CD14-positive monocyte (primary cell): ENCODE measurements around the gene ENDOV. TPM values are rescaled to one million over a fixed set of nuclear protein-coding genes. Genes with fewer than 3 reads are reported as not detected.

ENCODE experiments used
- DNase-seq, 3 donors: peaks; one replicate each; pipeline ENCODE4 v3.0.0-alpha.2; 2011 to 2022
- H2AFZ ChIP-seq: 2 replicates; pipeline ENCODE4 v1.6.0; 2012; ENCODE audit warnings: mild to moderate bottlenecking, low read depth, low read length, inconsistent platforms; ENCODE audit not compliant: insufficient read depth, poor library complexity, severe bottlenecking
- H3K27ac ChIP-seq, 2 donors: 1 replicate in 1 of 2; 2 replicates in 1 of 2; pipeline ENCODE4 v1.5.1; 2012 to 2013; ENCODE audit warnings: low read length in 2 of 2, control low read depth in 1 of 2, inconsistent platforms in 1 of 2, low read depth in 1 of 2, mild to moderate bottlenecking in 1 of 2
- H3K27me3 ChIP-seq, 2 donors: one replicate each; pipeline versions ENCODE4 v1.6.0 to v1.6.1; 2011 to 2013; ENCODE audit warnings: low read length in 2 of 2; ENCODE audit not compliant: control insufficient read depth in 2 of 2, insufficient read depth in 2 of 2
- H3K36me3 ChIP-seq, 2 donors: replicated peaks in 1 of 2; 1 replicate in 1 of 2; 2 replicates in 1 of 2; pipeline versions ENCODE4 v1.5.1 to v1.6.1; 2012 to 2013; ENCODE audit warnings: low read length in 2 of 2, control low read depth in 1 of 2, inconsistent platforms in 1 of 2, mild to moderate bottlenecking in 1 of 2; ENCODE audit not compliant: insufficient read depth in 2 of 2, control insufficient read depth in 1 of 2
- H3K4me1 ChIP-seq, 2 donors: 1 replicate in 1 of 2; 2 replicates in 1 of 2; pipeline versions ENCODE4 v1.5.1 to v1.6.1; 2012 to 2013; ENCODE audit warnings: low read length in 2 of 2, control low read depth in 1 of 2, inconsistent platforms in 1 of 2, mild to moderate bottlenecking in 1 of 2, moderate library complexity in 1 of 2; ENCODE audit not compliant: insufficient read depth in 2 of 2, control insufficient read depth in 1 of 2
- H3K4me2 ChIP-seq: replicated peaks from 2 replicates; pipeline ENCODE3; 2012; ENCODE audit warnings: low read length, moderate library complexity, mild to moderate bottlenecking; ENCODE audit not compliant: poor library complexity, severe bottlenecking; ENCODE audit errors: extremely low read depth
- H3K4me3 ChIP-seq, 3 experiments: fragments of 200-600 bp in 1 of 3; sonication (generic) in 1 of 3; replicated peaks in 1 of 3; 1 replicate in 2 of 3; 2 replicates in 1 of 3; pipeline ENCODE4 v1.5.1; 2011 to 2013; ENCODE audit warnings: low read length in 3 of 3, mild to moderate bottlenecking in 3 of 3, control low read depth in 2 of 3, low read depth in 2 of 3, inconsistent platforms in 1 of 3, moderate library complexity in 1 of 3
- H3K79me2 ChIP-seq: 2 replicates; pipeline ENCODE4 v1.6.0; 2012; ENCODE audit warnings: mild to moderate bottlenecking, control low read depth, inconsistent platforms, low read length, moderate library complexity; ENCODE audit not compliant: insufficient read depth
- H3K9ac ChIP-seq: 2 replicates; pipeline ENCODE4 v1.6.0; 2017; ENCODE audit warnings: low read length, mild to moderate bottlenecking; ENCODE audit not compliant: insufficient read depth, poor library complexity, severe bottlenecking
- H3K9me3 ChIP-seq, 2 donors: replicated peaks in 1 of 2; 1 replicate in 1 of 2; 2 replicates in 1 of 2; pipeline versions ENCODE4 v1.5.1 to v1.6.1; 2012 to 2013; ENCODE audit warnings: low read length in 2 of 2, control low read depth in 1 of 2; ENCODE audit not compliant: control insufficient read depth in 1 of 2, insufficient read depth in 1 of 2
- H4K20me1 ChIP-seq: 2 replicates; pipeline ENCODE4 v1.6.0; 2012; ENCODE audit warnings: mild to moderate bottlenecking, low read length, control low read depth, moderate library complexity; ENCODE audit not compliant: insufficient read depth
- H3K27ac Mint-ChIP-seq, 7 donors: one replicate each; pipeline ENCODE4 v1.8.0; 2020; ENCODE audit warnings: mild to moderate bottlenecking in 7 of 7, mixed read lengths in 7 of 7, moderate library complexity in 6 of 7, inconsistent platforms in 2 of 7
- H3K27me3 Mint-ChIP-seq, 3 donors: one replicate each; pipeline ENCODE4 v1.8.0; 2021 to 2022; ENCODE audit warnings: low read depth in 3 of 3, mild to moderate bottlenecking in 3 of 3, mixed read lengths in 3 of 3, moderate library complexity in 3 of 3, inconsistent platforms in 1 of 3
- H3K36me3 Mint-ChIP-seq, 2 donors: one replicate each; pipeline ENCODE4 v1.8.0; 2020; ENCODE audit warnings: mixed read lengths in 2 of 2, inconsistent platforms in 1 of 2, mild to moderate bottlenecking in 1 of 2
- H3K4me1 Mint-ChIP-seq: one replicate; pipeline ENCODE4 v1.8.0; 2020; ENCODE audit warnings: mild to moderate bottlenecking, mixed read lengths
- H3K4me3 Mint-ChIP-seq, 2 donors: one replicate each; pipeline ENCODE4 v1.8.0; 2020; ENCODE audit warnings: mild to moderate bottlenecking in 2 of 2, mixed read lengths in 2 of 2, moderate library complexity in 1 of 2
- H3K9me3 Mint-ChIP-seq, 7 donors: one replicate each; pipeline ENCODE4 v1.8.0; 2020 to 2022; ENCODE audit warnings: mixed read lengths in 7 of 7, mild to moderate bottlenecking in 6 of 7, moderate library complexity in 6 of 7, inconsistent platforms in 2 of 7
- WGBS: methylation state at CpG from one replicate; pipeline ENCODE4 v1.1.5; 2013; ENCODE audit warnings: missing lambda C conversion rate; ENCODE audit not compliant: insufficient coverage; 5-methylcytosine and 5-hydroxymethylcytosine counted together
- intact Hi-C, 2 donors: fragments of 100-400 bp; cut with micrococcal nuclease; formaldehyde crosslinking; loops; one replicate each; pipeline versions ENCODE4 v1.15.0 to v1.15.1; 2023
- polyA plus RNA-seq, 3 donors: library from polyadenylated mRNA; depleted of rRNA in 1 of 3; unstranded in 2 of 3; stranded (reverse) in 1 of 3; fragments of 300-500 nt in 2 of 3; fragments of >200 nt in 1 of 3; fragmentation: Illumina TruSeq in 2 of 3; gene quantifications; 1 replicate in 2 of 3; 2 replicates in 1 of 3; pipeline ENCODE4 v1.2.3, GENCODE V29; 2012 to 2021
- TF ChIP-seq, protein P1 (sequence below): fragments of 200-600 bp; IDR thresholded peaks from one replicate; pipeline ENCODE4 v1.8.0; 2022; ENCODE audit warnings: antibody characterized with exemption, mild to moderate bottlenecking

The ENDOV gene
- polyA plus RNA-seq, 3 donors: 10.4 to 15.7 (median 13.3) TPM

DNA sequence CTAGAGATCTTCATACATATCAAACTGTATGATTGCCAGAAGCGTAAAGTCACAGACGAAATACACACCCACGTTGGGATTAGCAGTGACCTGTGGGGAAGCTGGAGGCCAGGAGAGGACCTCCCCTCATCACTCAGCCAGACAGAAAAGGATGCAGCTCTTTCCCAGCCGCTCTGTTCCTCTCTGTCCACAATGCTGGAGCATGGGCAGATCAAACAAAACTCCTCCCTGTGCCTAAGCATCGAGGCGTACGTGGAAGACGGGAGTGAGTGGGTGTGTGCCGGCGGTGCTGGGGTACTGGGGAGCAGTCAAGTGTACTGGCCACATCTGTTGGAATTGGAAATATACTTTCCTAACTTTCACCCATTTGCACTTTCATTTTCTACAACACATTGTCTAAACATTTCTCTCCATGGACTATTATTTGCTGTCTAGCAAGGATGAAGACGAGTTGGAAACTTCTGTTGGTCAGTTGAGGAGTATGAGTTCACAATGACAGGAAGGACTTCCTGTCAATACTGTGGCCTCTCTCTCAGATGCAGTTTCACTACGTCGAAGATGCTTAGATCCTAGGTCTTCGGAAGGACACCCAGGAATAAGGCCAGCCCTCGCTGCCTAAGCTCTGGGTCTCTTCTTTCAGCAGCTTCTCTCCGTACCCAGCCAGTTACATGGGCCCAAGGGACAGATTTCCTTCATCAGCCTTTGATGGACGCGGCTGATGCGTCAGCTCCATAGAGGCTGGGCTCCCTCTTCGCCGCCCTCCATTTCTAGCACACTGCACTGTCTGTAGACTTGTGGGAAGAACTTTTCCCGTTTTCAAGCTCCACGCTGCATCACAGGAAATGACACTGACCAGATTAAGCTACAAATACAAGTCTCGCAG, 30.6 kb upstream of the ENDOV start:
- Mint-ChIP-seq H3K4me3 (no peak overlapping the region), H3K9me3 (peaks cover 0 to 2% (median 0%) of the 10 kb centered on the region in 7 donors), H3K4me1 (no peaks in the 10 kb centered on the region), H3K36me3 (peaks cover 97 to 100% of the 10 kb centered on the region in 2 donors), H3K27me3 (peaks cover 0 to 2% (median 0%) of the 10 kb centered on the region in 3 donors), H3K27ac (peak overlapping the region in 1 of 7 donors; percentile 37)
- H3K4me1 ChIP-seq: no peaks in the 10 kb centered on the region
- peaks cover 98 to 100% of the 10 kb centered on the region in 2 donors for H3K36me3 ChIP-seq
- H4K20me1 ChIP-seq: peaks cover 87% of the 10 kb centered on the region
- H3K4me2 ChIP-seq: no peak overlapping the region
- H3K27me3 ChIP-seq: no peaks in the 10 kb centered on the region
- 90% methylated on average over 12 of the region's 24 CpGs for WGBS
- intact Hi-C loops: no loop called here
- H3K27ac ChIP-seq: no peak overlapping the region
- no peak for DNase-seq
- no peaks in the 10 kb centered on the region for H3K79me2 ChIP-seq
- no peak overlapping the region for H2AFZ ChIP-seq
- TF ChIP-seq, protein P1, sequence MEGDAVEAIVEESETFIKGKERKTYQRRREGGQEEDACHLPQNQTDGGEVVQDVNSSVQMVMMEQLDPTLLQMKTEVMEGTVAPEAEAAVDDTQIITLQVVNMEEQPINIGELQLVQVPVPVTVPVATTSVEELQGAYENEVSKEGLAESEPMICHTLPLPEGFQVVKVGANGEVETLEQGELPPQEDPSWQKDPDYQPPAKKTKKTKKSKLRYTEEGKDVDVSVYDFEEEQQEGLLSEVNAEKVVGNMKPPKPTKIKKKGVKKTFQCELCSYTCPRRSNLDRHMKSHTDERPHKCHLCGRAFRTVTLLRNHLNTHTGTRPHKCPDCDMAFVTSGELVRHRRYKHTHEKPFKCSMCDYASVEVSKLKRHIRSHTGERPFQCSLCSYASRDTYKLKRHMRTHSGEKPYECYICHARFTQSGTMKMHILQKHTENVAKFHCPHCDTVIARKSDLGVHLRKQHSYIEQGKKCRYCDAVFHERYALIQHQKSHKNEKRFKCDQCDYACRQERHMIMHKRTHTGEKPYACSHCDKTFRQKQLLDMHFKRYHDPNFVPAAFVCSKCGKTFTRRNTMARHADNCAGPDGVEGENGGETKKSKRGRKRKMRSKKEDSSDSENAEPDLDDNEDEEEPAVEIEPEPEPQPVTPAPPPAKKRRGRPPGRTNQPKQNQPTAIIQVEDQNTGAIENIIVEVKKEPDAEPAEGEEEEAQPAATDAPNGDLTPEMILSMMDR: no peak
- no peak overlapping the region for H3K4me3 ChIP-seq
- H3K9me3 ChIP-seq: no peaks in the 10 kb centered on the region
- no peak overlapping the region for H3K9ac ChIP-seq

- no peak overlapping the region for H3K4me3 Mint-ChIP-seq
- intact Hi-C loops: no loop called here
- H4K20me1 ChIP-seq: peaks cover 86% of the 10 kb centered on the region
- H3K9me3 Mint-ChIP-seq: peaks cover 0 to 2% (median 0%) of the 10 kb centered on the region in 7 donors
- peak overlapping the region in 2 of 7 donors; percentile 30 to 46 for H3K27ac Mint-ChIP-seq
- H3K27me3 Mint-ChIP-seq: peaks cover 0 to 2% (median 0%) of the 10 kb centered on the region in 3 donors
- 100% methylated on average over 4 of the region's 9 CpGs for WGBS
- DNase-seq: no peak
- no peaks in the 10 kb centered on the region for H3K4me1 Mint-ChIP-seq
- H3K27me3 ChIP-seq: no peaks in the 10 kb centered on the region
- H3K9me3 ChIP-seq: no peaks in the 10 kb centered on the region
- H2AFZ ChIP-seq: no peak overlapping the region
- H3K79me2 ChIP-seq: no peaks in the 10 kb centered on the region
- H3K4me3 ChIP-seq: no peak overlapping the region
- no peak overlapping the region for H3K9ac ChIP-seq
- no peak overlapping the region for H3K4me2 ChIP-seq
- H3K4me1 ChIP-seq: no peaks in the 10 kb centered on the region
- peak overlapping the region in 1 of 2 donors; percentile 17 for H3K27ac ChIP-seq
- H3K36me3 ChIP-seq: peaks cover 98 to 100% of the 10 kb centered on the region in 2 donors
- peaks cover 97 to 100% of the 10 kb centered on the region in 2 donors for H3K36me3 Mint-ChIP-seq
- TF ChIP-seq, protein P1: no peak
Measured at GRCh38 chr17:80385046-80385445, 29.9 kb upstream of the ENDOV start.
